DND-41 (cell line): ENCODE data around the gene NUDT5.
A peak's percentile ranks its signal among the peaks of the same experiment; 100 is the strongest.

Experiments used
- ATAC-seq: fragments of 200-7000 bp; cut with Tn5 transposase; 3 replicates; pipeline ENCODE4 v1.9.1; 2021; ENCODE audit warnings: low read depth; ENCODE audit not compliant: insufficient read depth
- DNase-seq: peaks from one replicate; pipeline ENCODE4 v3.0.0-alpha.2; 2020
- H2AFZ ChIP-seq: 2 replicates; pipeline ENCODE4 v1.6.0; 2012; ENCODE audit warnings: low read depth, low read length
- H3K27ac ChIP-seq: 2 replicates; pipeline ENCODE4 v1.5.1; 2012; ENCODE audit warnings: low read length, inconsistent platforms
- H3K27me3 ChIP-seq: fragments of 200-600 bp; sonication (generic); 2 replicates; pipeline ENCODE4 v1.6.0; 2012; ENCODE audit warnings: low read length, mild to moderate bottlenecking, inconsistent platforms; ENCODE audit not compliant: insufficient read depth, poor library complexity
- H3K36me3 ChIP-seq: 2 replicates; pipeline ENCODE4 v1.5.1; 2012; ENCODE audit warnings: low read length, inconsistent platforms; ENCODE audit not compliant: insufficient read depth
- H3K4me1 ChIP-seq: 2 replicates; pipeline ENCODE4 v1.5.1; 2012; ENCODE audit warnings: mild to moderate bottlenecking, low read length; ENCODE audit not compliant: insufficient read depth
- H3K4me2 ChIP-seq: 2 replicates; pipeline ENCODE4 v1.6.0; 2012; ENCODE audit warnings: mild to moderate bottlenecking, moderate library complexity, low read length, inconsistent platforms; ENCODE audit not compliant: insufficient read depth
- H3K4me3 ChIP-seq, 2 experiments: fragments of 200-600 bp in 1 of 2; shearing (Covaris generic) in 1 of 2; 2 replicates each; pipeline ENCODE4 v1.5.1; 2012 to 2016; ENCODE audit warnings: inconsistent platforms in 2 of 2, low read length in 2 of 2, mild to moderate bottlenecking in 2 of 2, low read depth in 1 of 2, moderate library complexity in 1 of 2
- H3K79me2 ChIP-seq: 2 replicates; pipeline ENCODE4 v1.6.0; 2012; ENCODE audit warnings: low read length, inconsistent platforms; ENCODE audit not compliant: insufficient read depth
- H3K9ac ChIP-seq: 2 replicates; pipeline ENCODE4 v1.6.0; 2012; ENCODE audit warnings: low read depth, mild to moderate bottlenecking, inconsistent platforms, low read length, moderate library complexity
- H3K9me3 ChIP-seq: 2 replicates; pipeline ENCODE4 v1.5.1; 2012; ENCODE audit warnings: low read length, moderate library complexity, mild to moderate bottlenecking, inconsistent platforms; ENCODE audit not compliant: insufficient read depth, severe bottlenecking
- H4K20me1 ChIP-seq: 2 replicates; pipeline ENCODE4 v1.6.0; 2012; ENCODE audit warnings: low read length; ENCODE audit not compliant: insufficient read depth
- CTCF ChIP-seq: IDR thresholded peaks from 2 replicates; pipeline ENCODE4 v1.5.1; 2012; ENCODE audit warnings: borderline replicate concordance, low read length, moderate library complexity, mild to moderate bottlenecking; ENCODE audit not compliant: poor library complexity, severe bottlenecking; ENCODE audit errors: extremely low read depth
- EZH2 ChIP-seq: IDR thresholded peaks from 3 replicates; pipeline ENCODE4 v1.6.1; 2012; ENCODE audit warnings: borderline replicate concordance, low read depth, mild to moderate bottlenecking, moderate library complexity, low read length, inconsistent platforms; ENCODE audit not compliant: severe bottlenecking

The NUDT5 gene

GRCh38 chr10:12214763-12215218 lies 19.1 kb upstream of the NUDT5 start:
- no peaks in the 10 kb centered on the region for H3K27me3 ChIP-seq
- H3K9ac ChIP-seq = no peak overlapping the region
- H3K9me3 ChIP-seq = no peaks in the 10 kb centered on the region
- TF ChIP-seq CTCF (peak; percentile 66), EZH2 (no peak)
- H2AFZ ChIP-seq = no peak overlapping the region
- H4K20me1 ChIP-seq = peaks cover 7% of the 10 kb centered on the region; the same call in 1 of the 2 replicates
- H3K27ac ChIP-seq = no peak overlapping the region
- no peak overlapping the region for H3K4me3 ChIP-seq
- H3K4me2 ChIP-seq = no peak overlapping the region
- peaks cover 8% of the 10 kb centered on the region; the same call in 1 of the 2 replicates for H3K79me2 ChIP-seq
- peak; percentile 39 for DNase-seq
- ATAC-seq = no peak
- H3K36me3 ChIP-seq = peaks cover 80% of the 10 kb centered on the region
- no peaks in the 10 kb centered on the region for H3K4me1 ChIP-seq

GRCh38 chr10:12214093-12214492 lies 18.4 kb upstream of the NUDT5 start:
- Histone ChIP-seq H3K4me3 (no peak overlapping the region), H3K4me2 (no peak overlapping the region), H3K27me3 (no peaks in the 10 kb centered on the region), H3K4me1 (no peaks in the 10 kb centered on the region), H3K9ac (no peak overlapping the region), H3K27ac (no peak overlapping the region), H4K20me1 (peaks cover 11% of the 10 kb centered on the region; the same call in 1 of the 2 replicates), H2AFZ (no peak overlapping the region), H3K9me3 (no peaks in the 10 kb centered on the region), H3K36me3 (peaks cover 81% of the 10 kb centered on the region), H3K79me2 (peaks cover 8% of the 10 kb centered on the region)
- DNase-seq (no peak), ATAC-seq (no peak)
- TF ChIP-seq EZH2 = no peak
- TF ChIP-seq CTCF = no peak

- no peak overlapping the region for H3K9ac ChIP-seq
- H3K79me2 ChIP-seq = peaks cover 13% of the 10 kb centered on the region
- ATAC-seq = no peak
- peaks cover 81% of the 10 kb centered on the region for H3K36me3 ChIP-seq
- no peak overlapping the region for H3K4me2 ChIP-seq
- no peaks in the 10 kb centered on the region for H3K9me3 ChIP-seq
- H3K4me3 ChIP-seq = no peak overlapping the region
- H3K4me1 ChIP-seq = no peaks in the 10 kb centered on the region
- TF ChIP-seq EZH2 (no peak), CTCF (no peak)
- peaks cover 16% of the 10 kb centered on the region; the same call in 1 of the 2 replicates for H4K20me1 ChIP-seq
- H3K27me3 ChIP-seq = no peaks in the 10 kb centered on the region
- DNase-seq = no peak
- no peak overlapping the region for H3K27ac ChIP-seq
- no peak overlapping the region for H2AFZ ChIP-seq
These were observed 17.9 kb upstream of the NUDT5 start for GRCh38 chr10:12213621-12214020.
